HG02763 (cell line): ENCODE measurements around the gene NDUFA7.
A peak's percentile ranks its signal among the peaks of the same experiment; 100 is the strongest.
"Not testable (repeated sequence)": the region's sequence is repeated elsewhere in the genome, so short reads cannot be mapped to it uniquely, and the experiment has no call there.

Experiments used
- ATAC-seq: cut with Tn5 transposase; IDR thresholded peaks from one replicate; pipeline ENCODE4 v1.9.1; 2021; ENCODE audit warnings: mild to moderate bottlenecking, moderate library complexity; ENCODE audit not compliant: unreplicated experiment

NDUFA7 gene

GRCh38 chr19:8320564-8321066 is 560 bp downstream of the NDUFA7 start:
- ATAC-seq: no peak

- ATAC-seq: no peak
Observed at GRCh38 chr19:8319807-8320520, 1.2 kb downstream of the NDUFA7 start.

DNA sequence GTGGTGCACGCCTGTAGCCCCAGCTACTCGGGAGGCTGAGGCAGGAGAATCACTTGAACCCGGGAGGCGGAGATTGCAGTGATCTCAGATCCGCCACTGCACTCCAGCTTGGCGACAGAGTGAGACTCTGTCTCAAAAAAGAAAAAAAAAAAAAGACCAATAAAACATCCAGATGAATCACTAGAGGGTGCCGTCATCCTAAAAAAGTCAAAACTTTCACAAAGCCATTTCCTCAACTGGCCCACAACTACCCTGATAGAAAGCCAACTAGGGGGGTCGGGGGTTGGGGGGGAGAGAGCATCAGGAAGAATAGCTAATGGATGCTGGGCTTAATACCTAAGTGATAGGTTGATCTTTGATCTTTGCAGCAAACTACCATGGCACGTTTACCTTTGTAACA is 2.3 kb downstream of the NDUFA7 start:
- not testable (repeated sequence) for ATAC-seq

DNA sequence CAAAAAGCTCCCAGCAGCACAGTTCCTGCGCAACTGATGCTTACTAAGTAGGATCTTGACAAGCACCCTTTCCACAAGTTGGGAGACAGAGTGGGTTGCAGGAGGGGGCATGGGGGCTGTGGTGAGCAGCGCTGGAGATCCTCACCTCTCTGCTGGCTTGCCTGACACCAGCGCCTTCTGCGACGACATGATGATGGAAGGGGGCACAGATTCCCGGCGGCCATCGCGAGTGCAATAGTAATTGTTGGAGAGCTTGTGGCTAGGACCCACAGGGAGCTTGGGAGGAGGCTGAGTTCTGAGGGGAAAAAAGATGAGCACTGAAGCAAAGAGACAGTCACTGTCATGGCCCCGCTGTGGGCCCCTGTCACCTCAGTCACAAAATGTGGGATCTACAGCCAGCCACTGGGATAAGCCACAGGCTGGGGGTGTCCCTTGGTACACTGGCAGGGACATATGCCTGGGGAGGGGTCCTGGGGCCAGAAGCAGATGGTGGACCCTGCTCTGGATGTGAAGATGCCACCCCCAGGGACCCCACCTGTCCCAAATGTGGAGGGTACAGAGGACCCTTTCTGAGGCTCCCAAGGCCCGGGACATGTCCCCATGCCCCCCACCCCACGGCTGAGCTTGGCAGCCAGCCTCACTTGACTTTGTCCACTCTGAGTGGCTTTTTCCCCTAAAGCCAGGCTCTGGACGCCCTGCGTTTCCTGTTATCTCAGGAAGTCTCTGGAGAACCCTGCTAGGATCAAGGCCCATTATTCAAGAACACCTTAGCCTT is 4.6 kb downstream of the NDUFA7 start:
- no peak for ATAC-seq

GRCh38 chr19:8314981-8315640 is 6.1 kb downstream of the NDUFA7 start:
- ATAC-seq: not testable (repeated sequence)

GRCh38 chr19:8311461-8312260 is 9.5 kb downstream of the NDUFA7 start:
- ATAC-seq: no peak

DNA sequence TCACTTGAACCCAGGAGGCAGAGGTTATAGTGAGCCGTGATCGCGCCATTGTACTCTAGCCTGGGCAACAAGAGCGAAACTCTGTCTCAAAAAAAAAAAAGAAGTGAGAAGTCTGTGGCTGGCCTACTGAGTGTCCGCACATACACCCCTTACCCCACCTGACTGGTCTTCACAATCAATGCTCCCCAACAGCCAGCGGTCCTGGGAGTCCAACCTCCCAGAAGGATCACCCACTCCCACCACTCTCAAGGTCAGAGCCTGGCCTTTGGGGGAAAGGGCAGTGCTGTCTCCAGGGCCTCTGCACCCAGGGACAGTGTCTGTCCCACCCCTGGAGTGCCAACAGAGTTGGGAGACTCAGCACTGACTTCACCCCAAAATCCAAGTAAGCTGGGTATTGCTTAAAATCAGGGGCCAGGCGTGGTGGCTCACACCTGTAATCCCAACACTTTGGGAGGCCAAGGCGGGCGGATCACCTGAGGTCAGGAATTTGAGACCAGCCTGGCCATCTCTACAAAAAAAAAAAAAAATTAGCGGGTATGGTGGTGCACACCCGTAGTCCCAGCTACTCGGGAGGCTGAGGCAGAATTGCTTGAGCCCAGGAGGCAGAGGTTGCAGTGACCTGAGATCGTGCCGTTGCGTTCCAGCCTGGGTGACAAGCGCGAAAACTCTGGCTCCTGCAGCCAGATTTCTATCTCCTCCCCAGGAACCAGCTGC is 10.7 kb downstream of the NDUFA7 start:
- no peak for ATAC-seq

GRCh38 chr19:8308891-8309291 is 12.3 kb downstream of the NDUFA7 start:
- ATAC-seq: no peak

DNA sequence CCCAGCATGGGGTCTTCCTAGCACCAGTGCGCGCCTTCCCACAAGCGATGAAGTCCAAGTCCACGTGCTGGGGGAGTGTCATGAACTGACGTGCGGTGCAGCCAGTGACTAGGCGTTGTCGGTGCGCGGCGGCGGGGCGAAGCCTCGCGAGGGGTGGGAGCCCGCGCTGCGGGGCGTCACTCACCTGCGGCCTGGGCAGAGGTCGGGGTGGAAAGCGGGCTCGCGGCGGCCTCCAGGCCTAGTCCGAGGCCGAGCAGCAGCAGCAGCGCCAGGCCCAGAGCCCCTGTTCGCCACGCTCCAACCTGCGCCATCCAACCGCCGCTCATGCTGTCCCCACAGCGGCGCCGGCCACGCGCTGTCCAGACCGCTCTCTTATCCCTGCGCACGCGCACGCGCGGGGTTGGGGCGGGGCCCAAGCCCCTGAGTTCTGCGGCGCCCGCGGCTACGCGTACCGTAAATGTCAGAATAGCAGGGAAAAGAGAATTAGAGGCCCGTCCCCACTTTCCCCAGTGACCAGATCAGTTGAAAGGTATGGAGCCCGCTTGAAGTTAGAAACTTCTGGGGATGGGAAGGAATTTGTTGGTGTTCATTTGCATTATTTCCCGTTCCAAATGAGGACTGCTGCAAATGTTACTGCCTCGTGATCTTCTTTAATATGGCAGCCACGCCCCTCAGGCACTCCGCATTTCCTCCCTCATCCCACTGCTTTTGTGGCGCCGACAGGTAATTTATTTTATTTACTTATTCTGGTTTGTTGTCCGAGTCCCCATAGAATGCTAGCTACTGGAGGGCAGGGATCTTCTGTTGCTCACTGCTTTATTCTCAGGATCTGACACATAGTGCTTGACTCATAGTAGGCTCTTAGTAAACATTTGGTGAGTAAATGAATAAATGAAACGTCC is 13.0 kb downstream of the NDUFA7 start, which contains the start of gene CD320:
Gene CD320, minus strand, starts transcription at position 394 of the 902 bp plus-strand sequence. Its CDS starts 68 bp downstream, at position 326.
- peak; percentile 72 for ATAC-seq

DNA sequence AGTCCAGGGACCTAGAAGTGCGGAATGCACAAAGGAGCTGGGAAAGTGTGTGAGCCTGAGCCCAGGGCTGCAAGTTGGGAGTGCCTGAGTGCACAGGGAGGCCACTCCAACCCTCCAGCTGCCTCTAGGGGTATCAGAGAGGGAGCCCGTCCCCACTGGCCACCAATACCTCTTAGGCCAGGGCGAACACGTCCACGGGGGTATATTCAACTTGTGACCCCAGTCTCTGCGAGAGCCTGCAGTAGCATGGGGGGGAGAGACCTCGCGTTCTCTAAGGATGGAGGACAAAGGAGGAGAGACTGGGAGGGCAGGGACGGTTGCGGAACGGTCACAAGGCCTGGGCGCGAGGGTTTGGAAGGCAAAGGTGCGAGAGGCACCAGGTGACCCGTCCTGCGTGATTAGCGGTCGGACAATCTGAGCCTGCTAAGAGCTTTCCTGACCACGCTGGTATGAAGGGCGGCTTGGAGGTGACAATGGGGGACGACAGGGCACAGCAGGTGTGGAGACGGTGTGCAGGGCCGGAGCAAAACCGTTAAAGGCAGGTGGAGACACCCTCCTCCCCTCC is 13.7 kb downstream of the NDUFA7 start:
- no peak for ATAC-seq

DNA sequence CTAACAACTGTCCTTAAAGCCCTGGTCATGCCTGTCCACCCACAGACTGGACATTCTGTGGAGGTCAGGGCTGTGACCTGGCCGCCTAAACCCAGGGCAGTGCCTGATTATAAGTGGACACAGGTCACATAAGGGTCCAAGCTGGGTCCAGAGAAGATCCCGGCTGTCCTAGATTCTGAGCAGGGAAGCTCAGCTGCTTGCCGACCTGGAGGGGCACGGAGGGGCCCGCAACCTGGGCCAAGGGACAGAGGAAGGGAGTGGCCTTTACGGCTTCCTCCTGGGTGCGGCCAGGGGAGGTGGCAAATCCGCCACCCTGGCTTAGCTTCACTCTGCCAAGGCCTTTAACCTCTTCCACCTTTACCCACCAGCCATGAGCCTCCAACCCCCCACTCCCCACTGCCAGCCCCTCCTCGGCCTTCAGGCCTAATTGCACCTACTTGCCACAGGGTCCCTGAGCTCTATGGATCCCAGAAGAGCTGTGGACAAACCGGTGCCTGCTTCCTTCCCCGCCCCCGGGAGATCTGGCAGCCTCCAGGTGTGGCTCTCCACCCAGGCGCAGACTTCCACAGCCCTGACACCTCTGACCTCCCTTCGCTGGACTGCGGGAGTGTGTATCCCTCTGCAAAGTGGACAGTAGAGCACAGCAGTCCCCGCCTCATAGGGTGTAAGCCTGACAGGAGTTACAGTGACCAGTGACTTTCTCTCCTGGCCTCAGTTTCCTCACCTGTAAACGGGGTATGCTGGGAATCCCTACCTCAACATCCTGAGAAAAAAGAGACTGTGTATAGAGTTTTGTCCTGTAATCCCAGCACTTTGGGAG is 14.7 kb downstream of the NDUFA7 start:
- ATAC-seq: no peak

DNA sequence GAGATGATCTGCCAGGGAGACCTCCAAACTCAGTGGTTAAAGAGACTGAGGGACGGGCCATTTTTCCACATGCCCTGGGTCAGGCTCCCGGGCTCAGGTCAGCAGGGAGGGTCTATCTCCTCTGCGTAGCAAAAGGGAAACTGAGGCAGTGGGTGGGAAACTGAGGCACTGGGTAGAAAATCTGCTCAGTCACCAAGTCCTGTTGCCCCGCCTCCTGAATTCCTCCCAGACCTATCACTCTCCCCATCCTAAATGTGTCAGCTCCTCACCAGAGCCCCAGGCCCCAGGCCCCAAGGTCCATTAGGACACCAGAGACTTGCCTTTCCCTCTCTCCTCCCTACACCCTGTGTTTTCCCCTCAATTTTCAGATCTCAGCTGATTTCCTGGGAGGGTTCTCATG is 15.4 kb downstream of the NDUFA7 start:
- no peak for ATAC-seq

GRCh38 chr19:8304841-8305621 is 16.1 kb downstream of the NDUFA7 start:
- no peak for ATAC-seq

DNA sequence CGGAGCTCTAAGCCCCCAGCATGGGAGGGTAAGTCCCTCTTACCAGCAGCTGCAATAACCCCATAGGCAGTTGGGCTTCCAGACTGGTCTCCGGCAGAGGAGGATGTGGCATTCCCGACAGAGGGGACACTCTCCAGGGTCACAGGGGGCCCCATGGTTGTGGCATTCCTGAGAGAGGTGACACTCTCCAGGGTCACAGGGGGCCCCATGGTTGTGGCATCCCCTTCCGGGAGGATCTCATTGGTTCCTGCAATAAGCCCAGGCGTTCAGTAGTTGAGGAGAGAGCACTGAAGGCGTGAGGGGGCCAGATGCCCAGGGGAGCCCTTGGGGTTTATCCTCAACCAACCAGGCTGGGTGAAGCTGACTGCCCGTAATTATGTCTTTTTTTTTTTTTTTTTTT is 18.4 kb downstream of the NDUFA7 start:
- ATAC-seq: no peak

GRCh38 chr19:8302357-8302691 is 18.9 kb downstream of the NDUFA7 start:
- no peak for ATAC-seq

- not testable (repeated sequence) for ATAC-seq
Observed at GRCh38 chr19:8291337-8291736, 29.8 kb downstream of the NDUFA7 start.

DNA sequence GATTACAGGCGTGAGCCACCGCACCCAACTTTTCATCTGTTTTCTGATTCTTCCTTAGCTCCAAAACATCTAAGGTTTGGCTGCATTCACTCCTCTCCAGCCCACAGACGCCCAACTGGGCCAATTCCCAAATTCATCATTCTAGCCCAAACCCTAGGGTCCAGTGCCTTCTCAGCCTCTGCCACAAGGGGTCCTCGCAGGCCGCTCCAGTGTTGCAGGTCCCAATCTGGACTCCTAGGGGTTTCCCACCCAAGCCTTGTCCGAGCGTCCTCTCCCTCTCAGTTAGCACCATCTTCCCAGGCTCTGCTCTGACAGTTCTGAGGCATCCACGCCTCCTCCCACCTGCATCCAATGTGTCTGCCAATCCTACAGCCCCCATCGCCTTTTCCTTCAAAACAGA is 44.7 kb downstream of the NDUFA7 start:
- ATAC-seq: not testable (repeated sequence)
